Breast epithelium (tissue), 3 donors: ENCODE data around the gene SSTR3.

Experiments
- CTCF ChIP-seq, 3 donors: fragments of 450-650 bp; IDR thresholded peaks; one replicate each; pipeline ENCODE4 v1.5.1; 2016 to 2017; ENCODE audit warnings: antibody characterized with exemption in 3 of 3, mild to moderate bottlenecking in 3 of 3, moderate library complexity in 3 of 3
- POLR2A ChIP-seq: fragments of 450-650 bp; IDR thresholded peaks from one replicate; pipeline ENCODE4 v1.6.1; 2016; ENCODE audit warnings: antibody characterized with exemption, mild to moderate bottlenecking, moderate library complexity
- POLR2AphosphoS5 ChIP-seq, 3 donors: sonication (generic); formaldehyde crosslinking; IDR thresholded peaks; one replicate each; pipeline ENCODE4 v1.6.1; 2017; ENCODE audit warnings: antibody characterized with exemption in 3 of 3

DNA sequence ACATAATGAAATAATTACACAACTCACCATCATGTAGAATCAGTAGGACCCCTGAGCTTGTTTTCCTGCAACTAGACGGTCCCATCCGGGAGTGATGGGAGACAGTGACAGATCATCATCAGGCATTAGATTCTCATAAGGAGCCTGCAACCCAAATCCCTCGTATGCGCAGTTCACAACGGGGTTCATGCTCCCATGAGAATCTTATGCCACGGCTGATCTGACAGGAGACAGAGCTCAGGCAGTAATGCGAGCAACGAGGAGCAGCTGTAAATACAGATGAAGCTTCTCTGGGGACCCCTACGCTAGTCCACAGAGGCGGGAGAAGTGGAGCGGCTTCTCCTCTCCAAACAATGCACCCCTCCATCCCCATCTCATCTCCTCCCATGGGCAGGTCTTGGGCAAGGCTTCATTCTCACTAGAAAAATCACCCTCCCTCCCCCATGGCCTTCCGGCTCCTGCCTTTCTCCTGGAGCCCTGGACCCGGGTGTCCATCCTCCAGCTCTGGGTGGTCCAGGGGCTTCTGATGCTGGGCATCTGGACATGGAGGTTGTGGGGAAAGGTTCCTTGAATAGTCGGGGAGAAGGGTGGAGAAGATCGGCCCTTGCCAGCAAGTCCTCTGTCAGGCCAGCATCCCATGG is 48.0 kb upstream of the SSTR3 start:
- TF ChIP-seq CTCF (IDR thresholded peaks at IDR 0.05) (no peak), POLR2AphosphoS5 (IDR thresholded peaks at IDR 0.05) (no peak), POLR2A (no peak)
